SK-N-SH (cell line): ENCODE measurements around the gene ABHD6. TPM values are rescaled to one million over a fixed set of nuclear protein-coding genes. Genes with fewer than 3 reads are reported as not detected.

Experiments
- CTCF ChIA-PET: fragments of 300-600, 350-600 bp; formaldehyde crosslinking; extraction: SDS; loops from one replicate; lab custom pipeline; 2021; lab: Yijun Ruan, JAX
- POLR2A ChIA-PET: fragments of 350-600 bp; sonication (Branson Sonifier 250); formaldehyde crosslinking; extraction: SDS; loops from one replicate; lab custom pipeline; 2020; ENCODE audit warnings: antibody characterized with exemption, inconsistent platforms; lab: Yijun Ruan, JAX
- DNase-seq: peaks from one replicate; pipeline ENCODE4 v3.0.0; 2012
- H2AFZ ChIP-seq: fragments of 200-600 bp; sonication (generic); 2 replicates; pipeline ENCODE4 v1.8.1; 2016; ENCODE audit warnings: antibody characterized with exemption, mild to moderate bottlenecking, low read depth
- H3F3A ChIP-seq: fragments of 200-600 bp; sonication (generic); replicated peaks from 2 replicates; pipeline ENCODE3; 2016; ENCODE audit warnings: antibody characterized with exemption, mild to moderate bottlenecking; ENCODE audit not compliant: insufficient read depth
- H3K27ac ChIP-seq, 2 experiments: fragments of 200-500 bp in 1 of 2; fragments of 200-600 bp in 1 of 2; sonication (Bioruptor generic) in 1 of 2; sonication (generic), shearing (Covaris generic) in 1 of 2; 2 replicates each; pipeline versions ENCODE4 v1.5.1 to v1.6.1; 2014 to 2016; ENCODE audit warnings: low read depth in 2 of 2, inconsistent platforms in 1 of 2, low read length in 1 of 2, mild to moderate bottlenecking in 1 of 2, mixed read lengths in 1 of 2
- H3K27me3 ChIP-seq: fragments of 200-600 bp; sonication (generic), shearing (Covaris generic); 2 replicates; pipeline ENCODE4 v1.6.1; 2016; ENCODE audit warnings: mixed run types; ENCODE audit not compliant: insufficient read depth
- H3K36me3 ChIP-seq, 2 experiments: fragments of 200-500 bp in 1 of 2; fragments of 200-600 bp in 1 of 2; sonication (Bioruptor generic) in 1 of 2; sonication (generic) in 1 of 2; replicated peaks in 1 of 2; 2 replicates each; pipeline versions ENCODE3 to v1.5.1; 2014 to 2016; ENCODE audit warnings: low read length in 1 of 2, mild to moderate bottlenecking in 1 of 2; ENCODE audit not compliant: insufficient read depth in 2 of 2, control insufficient read depth in 1 of 2
- H3K4me1 ChIP-seq, 2 experiments: fragments of 200-500 bp in 1 of 2; fragments of 200-600 bp in 1 of 2; sonication (Bioruptor generic) in 1 of 2; sonication (generic), shearing (Covaris generic) in 1 of 2; 2 replicates each; pipeline versions ENCODE4 v1.5.1 to v1.6.1; 2014 to 2016; ENCODE audit warnings: low read depth in 1 of 2, low read length in 1 of 2, mixed run types in 1 of 2; ENCODE audit not compliant: insufficient read depth in 2 of 2, control insufficient read depth in 1 of 2
- H3K4me2 ChIP-seq: fragments of 200-600 bp; sonication (generic), shearing (Covaris generic); 2 replicates; pipeline ENCODE4 v1.6.1; 2017; ENCODE audit warnings: mixed run types
- H3K4me3 ChIP-seq, 2 experiments: fragments of 200-500 bp in 1 of 2; fragments of 200-600 bp in 1 of 2; sonication (Bioruptor generic) in 1 of 2; sonication (generic), shearing (Covaris generic) in 1 of 2; 2 replicates each; pipeline versions ENCODE4 v1.5.1 to v1.8.1; 2014 to 2016; ENCODE audit warnings: low read depth in 2 of 2, inconsistent platforms in 1 of 2, low read length in 1 of 2, mild to moderate bottlenecking in 1 of 2, mixed read lengths in 1 of 2, moderate library complexity in 1 of 2
- H3K79me2 ChIP-seq: fragments of 200-600 bp; sonication (generic); 2 replicates; pipeline ENCODE4 v1.8.1; 2017; ENCODE audit warnings: mild to moderate bottlenecking; ENCODE audit not compliant: insufficient read depth
- H3K9ac ChIP-seq: fragments of 200-600 bp; sonication (generic); 2 replicates; pipeline ENCODE4 v1.6.1; 2017; ENCODE audit warnings: mixed run types
- H3K9me2 ChIP-seq: fragments of 200-600 bp; sonication (generic); 2 replicates; pipeline ENCODE4 v1.6.1; 2017; ENCODE audit warnings: mixed run types
- H3K9me3 ChIP-seq: fragments of 200-600 bp; sonication (generic); 2 replicates; pipeline ENCODE4 v1.6.1; 2017; ENCODE audit warnings: mixed run types, mild to moderate bottlenecking, moderate library complexity
- H4K20me1 ChIP-seq: fragments of 200-600 bp; sonication (generic); 2 replicates; pipeline ENCODE4 v1.6.1; 2017; ENCODE audit warnings: mild to moderate bottlenecking, mixed run types; ENCODE audit not compliant: insufficient read depth
- CHD2 ChIP-seq: fragments of 150-350 bp; IDR thresholded peaks from 2 replicates; pipeline ENCODE4 v1.6.1; 2018; ENCODE audit warnings: low read length; ENCODE audit not compliant: partially characterized antibody
- EP300 ChIP-seq, 2 experiments: IDR thresholded peaks; 2 replicates each; pipeline versions ENCODE4 v1.4.0 to v1.6.1; 2012; ENCODE audit warnings: borderline replicate concordance in 1 of 2, low read depth in 1 of 2, low read length in 1 of 2
- FOSL2 ChIP-seq: IDR thresholded peaks from 2 replicates; pipeline ENCODE4 v1.4.0; 2012; ENCODE audit warnings: low read depth, mild to moderate bottlenecking, moderate library complexity, borderline replicate concordance
- FOXJ3 ChIP-seq: sonication (generic); formaldehyde crosslinking; IDR thresholded peaks from 2 replicates; pipeline ENCODE4 v1.5.1; 2020; ENCODE audit warnings: mild to moderate bottlenecking, missing genetic modification reagents
- GABPA ChIP-seq: IDR thresholded peaks from 2 replicates; pipeline ENCODE4 v1.4.0; 2012; ENCODE audit warnings: low read depth, mild to moderate bottlenecking
- MEF2A ChIP-seq: IDR thresholded peaks from 2 replicates; pipeline ENCODE4 v1.4.0; 2012; ENCODE audit warnings: low read depth, borderline replicate concordance
- MXI1 ChIP-seq: IDR thresholded peaks from 2 replicates; pipeline ENCODE4 v1.6.1; 2012; ENCODE audit warnings: mild to moderate bottlenecking, low read depth, low read length, improper control_type of control experiment
- NFIC ChIP-seq: IDR thresholded peaks from 2 replicates; pipeline ENCODE4 v1.4.0; 2012; ENCODE audit warnings: borderline replicate concordance
- POLR2AphosphoS5 ChIP-seq: IDR thresholded peaks from 2 replicates; pipeline ENCODE4 v1.6.1; 2012; ENCODE audit warnings: low read depth, low read length
- RAD21 ChIP-seq: IDR thresholded peaks from 2 replicates; pipeline ENCODE4 v1.6.1; 2012; ENCODE audit warnings: mild to moderate bottlenecking, low read length
- RFX5 ChIP-seq: IDR thresholded peaks from 2 replicates; pipeline ENCODE4 v1.6.1; 2012; ENCODE audit warnings: mild to moderate bottlenecking, improper control_type of control experiment, low read length
- RXRA ChIP-seq: IDR thresholded peaks from 2 replicates; pipeline ENCODE4 v1.4.0; 2012; ENCODE audit warnings: low read depth, mild to moderate bottlenecking, borderline replicate concordance
- SMC3 ChIP-seq: IDR thresholded peaks from 2 replicates; pipeline ENCODE4 v1.6.1; 2012; ENCODE audit warnings: low read depth, low read length, improper control_type of control experiment
- TAF1 ChIP-seq: IDR thresholded peaks from 2 replicates; pipeline ENCODE4 v1.6.1; 2012; ENCODE audit warnings: low read depth, mild to moderate bottlenecking, low read length, moderate library complexity, borderline replicate concordance
- TCF12 ChIP-seq: IDR thresholded peaks from 2 replicates; pipeline ENCODE4 v1.4.0; 2012
- TEAD4 ChIP-seq: IDR thresholded peaks from 2 replicates; pipeline ENCODE4 v1.4.0; 2012; ENCODE audit warnings: mild to moderate bottlenecking, borderline replicate concordance; ENCODE audit not compliant: insufficient read depth
- WGBS: methylation state at CpG from one replicate; pipeline ENCODE4 v1.1.6; 2017; ENCODE audit warnings: low lambda C conversion rate; 5-methylcytosine and 5-hydroxymethylcytosine counted together
- polyA plus RNA-seq, 3 experiments: library from polyadenylated mRNA; depleted of rRNA; stranded (reverse); fragments of >200 nt; gene quantifications; 2 replicates each; pipeline ENCODE4 v1.2.3, GENCODE V29; 2012
- TF ChIP-seq, protein P1 (sequence below): IDR thresholded peaks from 2 replicates; pipeline ENCODE4; 2012
- TF ChIP-seq, protein P2 (sequence below): IDR thresholded peaks from 2 replicates; pipeline ENCODE4 v1.4.0; 2012; ENCODE audit warnings: low read depth, borderline replicate concordance
- TF ChIP-seq, protein P3 (sequence below): IDR thresholded peaks from 2 replicates; pipeline ENCODE4 v1.4.0; 2012; ENCODE audit warnings: low read depth
- TF ChIP-seq, protein P4 (sequence below): fragments of 150-350 bp; IDR thresholded peaks from 2 replicates; pipeline ENCODE4 v1.6.1; 2017; ENCODE audit warnings: antibody characterized with exemption, low read length, low read depth, borderline replicate concordance

The ABHD6 gene
- polyA plus RNA-seq, 1 of the 3 experiments (the other 2 are of a cell fraction) = 10.7 TPM

DNA sequence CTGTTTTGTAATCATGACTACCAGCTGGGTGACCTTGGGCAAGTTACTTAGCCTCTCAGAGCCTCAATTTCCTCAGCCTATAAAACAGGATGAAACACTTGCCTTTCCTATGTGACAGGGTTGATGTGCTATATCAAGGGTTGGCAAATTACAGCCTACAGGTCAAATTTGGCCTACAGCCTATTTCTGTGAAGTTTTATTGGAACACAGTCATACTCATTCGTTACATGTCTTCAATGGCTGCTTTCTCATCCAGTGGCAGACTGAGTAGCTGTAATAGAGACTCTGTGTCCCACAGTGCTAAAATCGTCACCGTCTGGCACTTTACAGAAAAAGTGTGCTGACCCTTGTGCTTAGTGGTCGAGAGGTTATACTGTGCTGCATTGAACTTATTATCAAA lies 16.6 kb downstream of the ABHD6 start:
- Histone ChIP-seq H3K27ac (no peak overlapping the region), H4K20me1 (no peaks in the 10 kb centered on the region), H3K4me2 (no peak overlapping the region), H2AFZ (no peak overlapping the region), H3K4me3 (no peak overlapping the region), H3K4me1 (no peaks in the 10 kb centered on the region; a peak in 1 of 4 replicates), H3K9me2 (no peaks in the 10 kb centered on the region), H3K27me3 (no peaks in the 10 kb centered on the region), H3K9me3 (no peaks in the 10 kb centered on the region), H3K36me3 (no peaks in the 10 kb centered on the region), H3F3A (no peaks in the 10 kb centered on the region), H3K9ac (no peak overlapping the region), H3K79me2 (no peaks in the 10 kb centered on the region)
- POLR2A ChIA-PET = no interaction called here
- TF ChIP-seq POLR2AphosphoS5 (no peak), TAF1 (no peak), MXI1 (no peak), TEAD4 (no peak), EP300 (IDR thresholded peaks at IDR 0.05; ENCODE audit: borderline replicate concordance in 1 of 2, low read depth in 1 of 2, low read length in 1 of 2) (no peak), FOSL2 (no peak), RAD21 (no peak), FOXJ3 (no peak), RXRA (no peak), TCF12 (no peak), SMC3 (no peak), RFX5 (no peak), MEF2A (no peak), GABPA (no peak), NFIC (no peak), CHD2 (no peak)
- TF ChIP-seq, protein P1, sequence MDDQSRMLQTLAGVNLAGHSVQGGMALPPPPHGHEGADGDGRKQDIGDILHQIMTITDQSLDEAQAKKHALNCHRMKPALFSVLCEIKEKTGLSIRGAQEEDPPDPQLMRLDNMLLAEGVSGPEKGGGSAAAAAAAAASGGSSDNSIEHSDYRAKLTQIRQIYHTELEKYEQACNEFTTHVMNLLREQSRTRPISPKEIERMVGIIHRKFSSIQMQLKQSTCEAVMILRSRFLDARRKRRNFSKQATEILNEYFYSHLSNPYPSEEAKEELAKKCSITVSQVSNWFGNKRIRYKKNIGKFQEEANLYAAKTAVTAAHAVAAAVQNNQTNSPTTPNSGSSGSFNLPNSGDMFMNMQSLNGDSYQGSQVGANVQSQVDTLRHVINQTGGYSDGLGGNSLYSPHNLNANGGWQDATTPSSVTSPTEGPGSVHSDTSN = no peak
- TF ChIP-seq, protein P2, sequence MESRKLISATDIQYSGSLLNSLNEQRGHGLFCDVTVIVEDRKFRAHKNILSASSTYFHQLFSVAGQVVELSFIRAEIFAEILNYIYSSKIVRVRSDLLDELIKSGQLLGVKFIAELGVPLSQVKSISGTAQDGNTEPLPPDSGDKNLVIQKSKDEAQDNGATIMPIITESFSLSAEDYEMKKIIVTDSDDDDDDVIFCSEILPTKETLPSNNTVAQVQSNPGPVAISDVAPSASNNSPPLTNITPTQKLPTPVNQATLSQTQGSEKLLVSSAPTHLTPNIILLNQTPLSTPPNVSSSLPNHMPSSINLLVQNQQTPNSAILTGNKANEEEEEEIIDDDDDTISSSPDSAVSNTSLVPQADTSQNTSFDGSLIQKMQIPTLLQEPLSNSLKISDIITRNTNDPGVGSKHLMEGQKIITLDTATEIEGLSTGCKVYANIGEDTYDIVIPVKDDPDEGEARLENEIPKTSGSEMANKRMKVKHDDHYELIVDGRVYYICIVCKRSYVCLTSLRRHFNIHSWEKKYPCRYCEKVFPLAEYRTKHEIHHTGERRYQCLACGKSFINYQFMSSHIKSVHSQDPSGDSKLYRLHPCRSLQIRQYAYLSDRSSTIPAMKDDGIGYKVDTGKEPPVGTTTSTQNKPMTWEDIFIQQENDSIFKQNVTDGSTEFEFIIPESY = no peak
- TF ChIP-seq, protein P3, sequence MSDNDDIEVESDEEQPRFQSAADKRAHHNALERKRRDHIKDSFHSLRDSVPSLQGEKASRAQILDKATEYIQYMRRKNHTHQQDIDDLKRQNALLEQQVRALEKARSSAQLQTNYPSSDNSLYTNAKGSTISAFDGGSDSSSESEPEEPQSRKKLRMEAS = no peak
- TF ChIP-seq, protein P4, sequence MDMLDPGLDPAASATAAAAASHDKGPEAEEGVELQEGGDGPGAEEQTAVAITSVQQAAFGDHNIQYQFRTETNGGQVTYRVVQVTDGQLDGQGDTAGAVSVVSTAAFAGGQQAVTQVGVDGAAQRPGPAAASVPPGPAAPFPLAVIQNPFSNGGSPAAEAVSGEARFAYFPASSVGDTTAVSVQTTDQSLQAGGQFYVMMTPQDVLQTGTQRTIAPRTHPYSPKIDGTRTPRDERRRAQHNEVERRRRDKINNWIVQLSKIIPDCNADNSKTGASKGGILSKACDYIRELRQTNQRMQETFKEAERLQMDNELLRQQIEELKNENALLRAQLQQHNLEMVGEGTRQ = no peak
- CTCF ChIA-PET = interaction anchor here (0.7 to 1.5 kb wide), 4 partner anchors 12 to 76 kb away, joined by 3 to 5 read pairs (median 4); no protein-coding TSS in a partner anchor
- 90% methylated on average over 4 of the region's 4 CpGs for WGBS
- DNase-seq = no peak
